Large intestine (tissue), 3 donors: ENCODE measurements around the gene NELL1. TPM values are rescaled to one million over a fixed set of nuclear protein-coding genes. Genes with fewer than 3 reads are reported as not detected.

Source experiments
- DNase-seq, 2 donors: peaks; one replicate each; pipeline versions ENCODE4 v3.0.0 to v3.0.0-alpha.2; 2013
- H3K27ac ChIP-seq: one replicate; pipeline ENCODE4 v1.5.1; 2013; ENCODE audit warnings: low read length
- H3K27me3 ChIP-seq: 2 replicates; pipeline ENCODE4 v1.6.1; 2013; ENCODE audit warnings: low read length; ENCODE audit not compliant: control insufficient read depth, insufficient read depth
- H3K36me3 ChIP-seq: 2 replicates; pipeline ENCODE4 v1.6.1; 2013; ENCODE audit warnings: low read length; ENCODE audit not compliant: control insufficient read depth, insufficient read depth
- H3K4me1 ChIP-seq: one replicate; pipeline ENCODE4 v1.6.1; 2013; ENCODE audit warnings: low read length; ENCODE audit not compliant: control insufficient read depth, insufficient read depth
- H3K4me3 ChIP-seq: one replicate; pipeline ENCODE4 v1.5.1; 2013; ENCODE audit warnings: low read length
- H3K9me3 ChIP-seq: one replicate; pipeline ENCODE4 v1.6.1; 2013; ENCODE audit warnings: mild to moderate bottlenecking, low read depth, low read length, moderate library complexity; ENCODE audit not compliant: control insufficient read depth
- WGBS: methylation state at CpG from one replicate; pipeline ENCODE4 v1.1.5; 2013; ENCODE audit warnings: low lambda C conversion rate; ENCODE audit not compliant: insufficient coverage; 5-methylcytosine and 5-hydroxymethylcytosine counted together
- polyA plus RNA-seq: library from polyadenylated mRNA; unstranded; fragments of 120-200 nt; gene quantifications from one replicate; pipeline ENCODE4 v1.2.1, GENCODE V29; 2013

Gene NELL1
- polyA plus RNA-seq, 1 donor, result 5.1 TPM

DNA sequence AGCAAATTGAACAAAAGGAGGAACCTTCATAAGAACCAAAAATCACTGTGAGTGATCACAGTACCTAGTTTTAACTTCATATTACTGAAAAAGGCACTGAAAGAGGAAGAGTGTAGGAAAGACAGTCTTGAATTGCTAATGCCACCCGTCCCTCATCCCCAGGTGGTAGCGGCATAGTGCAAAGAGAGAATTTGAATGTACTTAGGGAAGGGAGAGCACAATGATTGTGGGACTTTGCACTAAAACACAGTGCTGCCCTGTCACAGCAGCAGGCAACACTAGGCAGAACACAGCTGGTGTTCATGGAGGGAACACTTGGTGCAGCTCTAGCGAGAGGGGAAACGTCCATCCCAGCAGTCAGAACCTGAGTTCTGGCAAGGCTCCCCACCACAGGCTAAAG is 807.2 kb downstream of the NELL1 start:
- Histone ChIP-seq H3K27ac (no peak overlapping the region), H3K4me1 (no peaks in the 10 kb centered on the region), H3K4me3 (no peak overlapping the region), H3K36me3 (no peaks in the 10 kb centered on the region), H3K27me3 (no peaks in the 10 kb centered on the region), H3K9me3 (no peaks in the 10 kb centered on the region)
- no peak for DNase-seq
- no CpG with 5 or more reads among the region's 4 CpGs for WGBS

DNA sequence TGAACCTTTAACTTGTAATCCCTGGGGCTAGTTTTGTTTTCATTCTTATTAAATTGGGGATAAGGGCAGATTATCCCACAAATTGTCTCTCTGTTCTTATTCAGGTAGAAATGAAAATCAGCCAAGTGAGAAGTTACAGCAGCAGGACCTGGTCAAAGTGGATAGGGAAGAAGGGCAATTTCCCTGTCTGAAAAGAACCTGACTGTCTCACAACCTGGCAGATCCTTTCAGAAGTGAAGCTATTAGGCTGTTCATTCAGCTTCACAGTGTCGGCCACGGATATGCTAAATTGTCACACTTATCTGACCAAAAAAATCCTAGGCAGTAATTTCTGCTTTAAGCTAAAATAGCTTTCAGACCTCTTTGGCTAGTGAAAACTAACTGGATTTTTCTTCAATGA is 810.9 kb downstream of the NELL1 start:
- Histone ChIP-seq H3K4me3 (no peak overlapping the region), H3K36me3 (no peaks in the 10 kb centered on the region), H3K27me3 (no peaks in the 10 kb centered on the region), H3K4me1 (no peaks in the 10 kb centered on the region), H3K27ac (no peak overlapping the region), H3K9me3 (no peaks in the 10 kb centered on the region)
- WGBS, result no CpG with 5 or more reads among the region's 2 CpGs
- no peak for DNase-seq

DNA sequence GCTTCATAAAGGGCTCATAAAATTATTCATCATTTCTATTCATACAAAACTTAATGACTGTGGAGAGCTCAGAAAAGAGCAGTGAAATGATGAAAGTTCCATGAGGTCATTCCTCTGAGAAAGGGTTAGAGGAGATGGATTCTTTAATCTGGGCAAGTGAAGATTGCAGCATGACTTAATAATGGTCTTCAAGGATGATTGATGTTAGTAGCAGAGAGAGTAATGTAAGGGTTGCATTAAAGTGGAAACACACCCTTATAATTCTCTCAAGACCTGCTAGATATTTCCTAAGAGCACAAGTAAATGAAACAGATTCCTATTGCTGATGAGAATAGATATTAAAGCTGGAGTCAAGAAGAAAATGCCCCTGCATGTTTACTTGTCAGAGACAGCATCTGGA is 811.9 kb downstream of the NELL1 start:
- no peak for DNase-seq
- Histone ChIP-seq H3K4me1 (no peaks in the 10 kb centered on the region), H3K4me3 (no peak overlapping the region), H3K36me3 (no peaks in the 10 kb centered on the region), H3K27me3 (no peaks in the 10 kb centered on the region), H3K9me3 (no peaks in the 10 kb centered on the region), H3K27ac (no peak overlapping the region)

DNA sequence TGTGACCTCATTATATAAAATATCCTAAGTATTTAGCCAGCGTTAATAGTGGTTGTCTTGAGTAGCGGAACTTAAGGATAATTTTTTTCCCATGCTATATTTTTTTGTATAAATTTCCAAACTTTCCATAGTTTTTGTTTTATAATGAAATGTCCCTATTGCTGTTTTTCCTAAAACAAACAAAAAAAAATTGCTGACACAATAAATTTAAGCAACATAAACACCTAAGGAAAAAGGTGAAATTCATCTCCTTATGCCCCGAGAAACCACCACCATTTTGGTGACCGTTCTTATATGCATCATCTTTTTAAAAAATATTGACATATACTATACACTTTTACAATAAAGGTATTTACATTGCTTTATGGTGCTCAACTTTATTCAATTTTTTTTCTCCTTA is 814.7 kb downstream of the NELL1 start:
- no peak for DNase-seq
- no peaks in the 10 kb centered on the region for H3K27me3 ChIP-seq
- H3K9me3 ChIP-seq, result no peaks in the 10 kb centered on the region
- H3K4me3 ChIP-seq, result no peak overlapping the region
- H3K4me1 ChIP-seq, result no peaks in the 10 kb centered on the region
- H3K27ac ChIP-seq, result no peak overlapping the region
- WGBS, result 100% methylated on average over 2 of the region's 4 CpGs
- no peaks in the 10 kb centered on the region for H3K36me3 ChIP-seq

DNA sequence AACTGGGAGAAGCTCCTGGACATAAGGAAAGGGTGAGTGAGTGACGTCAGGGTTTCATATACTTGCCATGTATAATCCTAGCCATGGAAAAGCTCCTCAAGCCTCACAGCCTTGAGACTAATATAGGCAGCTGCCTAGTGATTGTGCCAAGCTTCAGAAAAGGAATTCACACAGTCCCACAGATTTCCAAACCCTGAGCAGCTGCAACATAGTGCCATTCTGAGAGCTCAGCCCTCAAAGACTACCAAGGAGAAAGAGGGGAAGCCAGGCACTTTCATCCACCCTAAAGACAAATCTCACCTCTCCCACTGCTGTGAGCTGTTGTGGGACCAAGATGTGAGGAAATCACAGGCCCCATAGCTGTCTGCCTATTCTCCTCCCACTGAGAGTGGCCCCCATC is 815.6 kb downstream of the NELL1 start:
- H3K9me3 ChIP-seq, result no peaks in the 10 kb centered on the region
- no peak overlapping the region for H3K4me3 ChIP-seq
- H3K27ac ChIP-seq, result no peak overlapping the region
- no CpG with 5 or more reads among the region's 1 CpG for WGBS
- H3K36me3 ChIP-seq, result no peaks in the 10 kb centered on the region
- no peaks in the 10 kb centered on the region for H3K4me1 ChIP-seq
- H3K27me3 ChIP-seq, result no peaks in the 10 kb centered on the region
- DNase-seq, result no peak

DNA sequence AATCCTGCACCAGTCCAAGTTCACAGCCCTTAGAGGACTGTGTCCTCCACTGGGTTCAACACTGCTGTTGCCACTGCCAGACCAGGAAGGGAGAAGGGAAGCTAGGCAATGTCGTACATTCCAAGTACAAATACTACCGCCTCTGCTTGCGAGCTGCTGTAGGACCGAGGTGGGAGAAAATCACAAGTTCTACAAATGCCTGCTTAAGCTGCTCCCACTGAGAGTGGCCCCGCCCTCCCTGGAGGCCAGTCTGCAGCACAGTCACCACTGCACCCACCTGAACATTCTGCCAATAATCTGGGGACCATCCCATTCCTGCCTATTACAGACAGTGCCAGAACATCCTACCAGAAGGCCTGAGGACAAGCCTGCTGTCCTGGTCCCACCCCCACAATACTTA is 816.0 kb downstream of the NELL1 start:
- no CpG with 5 or more reads among the region's 5 CpGs for WGBS
- no peaks in the 10 kb centered on the region for H3K4me1 ChIP-seq
- no peak overlapping the region for H3K4me3 ChIP-seq
- no peak overlapping the region for H3K27ac ChIP-seq
- H3K9me3 ChIP-seq, result no peaks in the 10 kb centered on the region
- no peaks in the 10 kb centered on the region for H3K36me3 ChIP-seq
- no peak for DNase-seq
- no peaks in the 10 kb centered on the region for H3K27me3 ChIP-seq

DNA sequence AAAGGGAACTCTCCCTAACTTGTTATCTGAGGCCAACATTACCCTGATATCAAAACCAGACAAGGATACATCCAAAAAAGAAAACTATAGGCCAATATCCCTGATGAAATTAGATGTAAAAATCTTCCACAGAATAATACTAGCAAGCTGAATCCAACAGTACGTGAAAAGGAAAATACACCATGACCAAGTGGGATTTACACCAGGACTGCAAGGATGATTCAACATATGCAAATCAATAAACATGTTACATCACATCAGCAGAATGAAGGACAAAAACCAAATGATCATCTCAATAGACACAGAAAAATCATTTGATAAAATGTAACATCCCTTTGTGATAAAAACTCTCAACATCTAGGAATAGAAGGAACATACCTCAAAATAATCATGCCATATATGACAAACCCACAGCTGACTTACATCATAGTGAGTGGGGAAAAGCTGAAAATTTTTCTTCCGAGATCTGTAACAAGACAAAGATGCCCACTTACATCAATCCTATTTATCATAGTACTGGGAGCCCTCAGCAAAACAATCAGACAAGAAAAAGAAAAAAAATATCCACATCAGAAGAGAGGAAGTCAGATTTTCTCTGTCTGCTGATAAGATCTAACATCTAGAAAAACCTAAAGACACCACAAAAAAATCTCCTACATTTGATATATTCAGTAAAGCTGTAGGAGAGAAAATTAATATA is 820.2 kb downstream of the NELL1 start:
- no CpG with 5 or more reads among the region's 2 CpGs for WGBS

DNA sequence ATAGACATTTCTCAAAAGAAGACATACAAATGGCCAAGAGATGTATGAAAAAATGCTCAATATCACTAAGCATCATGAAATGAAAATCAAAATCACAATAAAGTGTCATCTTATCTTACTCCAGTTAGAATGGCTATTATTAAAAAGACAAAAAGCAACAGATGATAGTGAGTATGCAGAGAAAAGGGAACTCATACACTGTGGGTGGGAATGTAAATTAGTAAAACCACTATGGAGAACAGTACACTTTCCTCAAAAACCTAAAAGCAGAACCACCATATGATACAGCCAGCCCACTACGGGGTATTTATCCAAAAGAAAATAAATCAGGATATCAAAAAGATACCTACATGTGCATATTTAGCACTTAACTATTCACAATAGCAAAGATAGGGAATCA is 823.5 kb downstream of the NELL1 start:
- 71% methylated on average over 1 of the region's 1 CpG for WGBS
- Histone ChIP-seq H3K27ac (no peak overlapping the region), H3K4me1 (no peaks in the 10 kb centered on the region), H3K9me3 (no peaks in the 10 kb centered on the region), H3K36me3 (no peaks in the 10 kb centered on the region), H3K4me3 (no peak overlapping the region), H3K27me3 (no peaks in the 10 kb centered on the region)
- no peak for DNase-seq

More for the DNA sequence above, 820.2 kb downstream of the NELL1 start:
- Histone ChIP-seq H3K36me3 (no peaks in the 10 kb centered on the region), H3K27ac (no peak overlapping the region), H3K27me3 (no peaks in the 10 kb centered on the region), H3K4me3 (no peak overlapping the region), H3K9me3 (no peaks in the 10 kb centered on the region), H3K4me1 (no peaks in the 10 kb centered on the region)
- no peak for DNase-seq

DNA sequence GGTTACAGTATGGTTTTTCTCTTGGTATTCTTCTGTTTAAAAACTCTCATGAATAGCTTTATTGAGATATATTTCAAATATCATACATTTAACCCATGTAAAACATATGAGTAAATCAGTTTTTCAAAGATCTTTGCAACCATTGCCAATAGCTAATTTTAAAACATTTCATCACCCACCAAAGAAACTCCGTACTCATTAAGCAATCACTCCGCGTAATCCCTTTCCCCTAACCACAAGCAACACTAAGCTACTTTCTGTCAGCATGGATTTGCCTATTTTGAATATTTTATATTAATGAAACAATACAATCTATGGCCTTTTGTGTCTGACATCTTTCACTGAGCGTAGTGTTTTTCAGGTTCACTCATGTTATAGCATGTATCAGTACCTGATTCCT is 825.6 kb downstream of the NELL1 start:
- Histone ChIP-seq H3K27me3 (no peaks in the 10 kb centered on the region), H3K4me1 (no peaks in the 10 kb centered on the region), H3K4me3 (no peak overlapping the region), H3K36me3 (no peaks in the 10 kb centered on the region), H3K9me3 (no peaks in the 10 kb centered on the region), H3K27ac (no peak overlapping the region)
- WGBS, result 100% methylated on average over 4 of the region's 4 CpGs
- no peak for DNase-seq

DNA sequence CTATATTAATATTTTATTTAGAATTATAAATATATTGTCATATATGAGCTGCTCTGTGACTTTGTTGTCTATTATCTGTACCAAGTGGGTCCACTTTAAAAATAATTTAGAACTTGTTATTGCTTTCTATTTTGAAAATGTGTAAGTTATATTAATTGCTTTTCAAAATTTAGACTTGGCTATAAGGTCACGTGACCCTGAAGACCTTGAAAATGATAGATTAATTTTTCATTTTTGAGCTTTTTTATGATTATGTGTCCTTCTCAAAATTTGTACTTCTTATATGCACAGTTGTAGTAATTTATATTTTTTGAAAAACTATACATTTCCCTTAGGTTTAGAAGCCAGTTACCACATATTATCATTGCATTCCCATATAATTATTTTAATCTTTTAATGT is 826.5 kb downstream of the NELL1 start:
- WGBS, result 89% methylated on average over 1 of the region's 1 CpG
- H3K27me3 ChIP-seq, result no peaks in the 10 kb centered on the region
- no peaks in the 10 kb centered on the region for H3K9me3 ChIP-seq
- H3K27ac ChIP-seq, result no peak overlapping the region
- no peak for DNase-seq
- H3K36me3 ChIP-seq, result no peaks in the 10 kb centered on the region
- H3K4me1 ChIP-seq, result no peaks in the 10 kb centered on the region
- no peak overlapping the region for H3K4me3 ChIP-seq

DNA sequence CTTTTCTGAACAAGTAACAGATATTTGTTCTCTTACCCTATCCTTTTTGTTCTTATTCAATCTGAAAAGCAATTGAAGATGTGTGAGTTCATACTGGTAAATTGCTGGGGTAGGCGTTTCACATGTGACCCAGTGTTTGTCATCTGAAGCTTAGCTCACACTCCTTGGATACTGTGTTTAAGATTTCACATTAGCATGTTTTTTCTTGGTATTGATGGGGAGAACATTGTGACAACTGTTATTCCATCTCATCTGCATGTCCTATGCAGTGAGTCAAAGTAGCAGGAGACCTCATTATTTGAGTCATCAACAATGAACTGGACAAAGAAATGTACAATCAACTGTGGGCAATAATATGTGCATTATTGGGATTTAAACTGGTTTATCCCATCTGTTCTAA is 831.9 kb downstream of the NELL1 start:
- Histone ChIP-seq H3K36me3 (no peaks in the 10 kb centered on the region), H3K27me3 (no peaks in the 10 kb centered on the region), H3K4me3 (no peak overlapping the region), H3K9me3 (no peaks in the 10 kb centered on the region), H3K4me1 (no peaks in the 10 kb centered on the region), H3K27ac (no peak overlapping the region)
- no CpG with 5 or more reads among the region's 1 CpG for WGBS
- no peak for DNase-seq
